ENCODE results near the gene TMEM154. TPM values are rescaled to one million over a fixed set of nuclear protein-coding genes. Genes with fewer than 3 reads are reported as not detected.
A peak's percentile ranks its signal among the peaks of the same experiment; 100 is the strongest.

The TMEM154 gene
- total RNA-seq, 4 donors from 2014 or later: 0.38 to 56.9 (median 2.5) TPM

DNA sequence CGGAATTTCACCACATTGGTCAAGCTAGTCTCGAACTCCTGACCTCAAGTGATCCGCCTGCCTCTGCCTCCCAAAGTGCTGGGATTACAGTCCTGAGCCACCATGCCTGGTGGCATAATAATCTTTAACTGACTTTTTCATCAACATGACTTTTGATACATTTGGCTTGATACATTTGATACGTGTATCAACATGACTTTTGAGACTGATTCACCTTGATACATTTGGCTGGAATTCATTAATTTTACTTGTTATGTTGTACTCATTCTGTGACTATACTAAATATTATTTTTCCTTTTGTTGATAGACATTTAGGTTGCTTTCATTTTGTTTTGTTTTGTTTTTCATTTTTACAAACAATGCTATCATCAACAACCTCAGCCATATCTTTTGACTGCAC, 6.3 kb downstream of the TMEM154 start:
- H3K36me3 ChIP-seq: no peaks in the 10 kb centered on the region
- no peak for DNase-seq
- H3K9me3 ChIP-seq: no peaks in the 10 kb centered on the region
- H3K27me3 ChIP-seq: no peaks in the 10 kb centered on the region
- peaks cover 0 to 6% (median 0%) of the 10 kb centered on the region in 4 donors for H3K4me1 ChIP-seq
- TF ChIP-seq, protein P1, sequence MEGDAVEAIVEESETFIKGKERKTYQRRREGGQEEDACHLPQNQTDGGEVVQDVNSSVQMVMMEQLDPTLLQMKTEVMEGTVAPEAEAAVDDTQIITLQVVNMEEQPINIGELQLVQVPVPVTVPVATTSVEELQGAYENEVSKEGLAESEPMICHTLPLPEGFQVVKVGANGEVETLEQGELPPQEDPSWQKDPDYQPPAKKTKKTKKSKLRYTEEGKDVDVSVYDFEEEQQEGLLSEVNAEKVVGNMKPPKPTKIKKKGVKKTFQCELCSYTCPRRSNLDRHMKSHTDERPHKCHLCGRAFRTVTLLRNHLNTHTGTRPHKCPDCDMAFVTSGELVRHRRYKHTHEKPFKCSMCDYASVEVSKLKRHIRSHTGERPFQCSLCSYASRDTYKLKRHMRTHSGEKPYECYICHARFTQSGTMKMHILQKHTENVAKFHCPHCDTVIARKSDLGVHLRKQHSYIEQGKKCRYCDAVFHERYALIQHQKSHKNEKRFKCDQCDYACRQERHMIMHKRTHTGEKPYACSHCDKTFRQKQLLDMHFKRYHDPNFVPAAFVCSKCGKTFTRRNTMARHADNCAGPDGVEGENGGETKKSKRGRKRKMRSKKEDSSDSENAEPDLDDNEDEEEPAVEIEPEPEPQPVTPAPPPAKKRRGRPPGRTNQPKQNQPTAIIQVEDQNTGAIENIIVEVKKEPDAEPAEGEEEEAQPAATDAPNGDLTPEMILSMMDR (IDR thresholded peaks at IDR 0.05): no peak
- no peak for TF ChIP-seq POLR2A (IDR thresholded peaks at IDR 0.05)
- H3K4me3 ChIP-seq: no peak overlapping the region
- no peak overlapping the region for H3K27ac ChIP-seq

DNA sequence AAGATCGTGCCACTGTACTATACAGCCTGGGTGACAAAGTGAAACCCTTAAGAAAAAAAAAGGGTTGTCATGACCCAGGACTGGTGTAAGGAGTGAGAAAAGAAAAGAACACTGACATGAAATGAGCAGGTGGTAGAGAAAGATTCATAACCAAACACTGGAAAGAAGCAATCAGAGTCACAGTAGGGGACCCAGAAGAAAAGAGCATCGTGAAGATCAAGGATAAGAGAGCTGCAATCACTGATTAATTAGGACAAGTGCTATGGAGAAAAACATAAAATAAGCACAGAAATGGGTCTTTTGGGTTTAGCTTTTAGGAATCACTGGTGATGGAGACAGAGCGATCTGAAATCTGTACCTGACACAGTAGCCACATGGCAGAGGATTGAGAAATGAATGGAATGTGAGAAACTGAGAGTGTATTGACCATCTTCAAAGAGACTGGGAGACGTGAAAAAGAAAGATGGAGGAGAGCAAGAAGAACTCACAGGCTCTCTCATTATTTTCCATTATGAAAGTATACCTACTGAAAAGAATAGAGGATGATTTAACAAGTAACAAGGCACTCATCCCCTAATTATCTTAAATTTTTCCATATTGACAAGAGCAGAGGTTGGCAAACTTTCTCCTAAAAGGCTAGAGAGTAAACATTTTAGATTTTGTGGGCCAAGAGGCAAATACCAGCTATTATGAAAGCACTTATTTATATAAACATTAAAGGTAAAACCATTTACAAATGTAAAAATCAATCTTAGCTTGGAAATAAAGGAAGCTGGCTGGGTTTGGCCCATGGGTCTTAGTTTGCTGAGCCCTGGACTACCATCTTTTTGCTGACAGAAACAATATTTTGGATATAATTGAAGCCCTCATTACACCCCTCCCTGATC, 7.3 kb downstream of the TMEM154 start:
- no peak for TF ChIP-seq POLR2A (IDR thresholded peaks at IDR 0.05)
- TF ChIP-seq, protein P1 (IDR thresholded peaks at IDR 0.05): no peak
- Histone ChIP-seq H3K9me3 (no peaks in the 10 kb centered on the region), H3K4me3 (no peak overlapping the region), H3K36me3 (no peaks in the 10 kb centered on the region), H3K27ac (no peak overlapping the region), H3K4me1 (peaks cover 0 to 6% (median 0%) of the 10 kb centered on the region in 4 donors), H3K27me3 (no peaks in the 10 kb centered on the region)
- DNase-seq: no peak

DNA sequence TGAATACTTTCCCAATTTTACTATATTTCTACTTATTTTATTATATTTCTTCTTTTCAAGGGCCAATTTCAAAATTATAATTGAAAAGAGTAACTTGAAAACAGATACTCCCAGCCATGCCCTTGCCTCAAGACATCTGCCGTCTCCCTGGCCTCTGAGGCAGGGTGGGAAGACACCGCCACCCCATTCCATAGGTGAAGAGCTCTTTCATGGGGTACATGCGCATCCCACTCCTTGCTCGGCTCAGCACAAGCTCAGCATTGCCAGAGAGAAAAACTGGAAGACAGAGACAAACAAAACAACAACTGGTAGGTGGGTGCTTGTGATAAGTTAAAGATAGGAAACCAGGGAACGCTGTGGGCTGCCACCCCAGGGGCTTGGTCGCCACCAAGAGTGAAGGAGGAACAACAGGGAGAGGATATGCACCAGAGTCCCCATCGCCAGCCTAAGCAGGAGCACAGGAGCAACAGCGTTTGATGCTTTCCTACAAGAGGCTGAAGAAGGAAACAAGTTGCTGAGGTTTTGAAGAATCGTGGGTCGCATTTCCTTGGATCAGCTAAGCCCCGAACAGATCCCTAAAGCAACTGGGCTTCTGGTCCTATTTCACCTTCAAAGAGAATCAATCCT, 11.3 kb downstream of the TMEM154 start:
- no peak overlapping the region for H3K4me3 ChIP-seq
- TF ChIP-seq POLR2A (IDR thresholded peaks at IDR 0.05): no peak
- TF ChIP-seq, protein P1 (IDR thresholded peaks at IDR 0.05): no peak

DNA sequence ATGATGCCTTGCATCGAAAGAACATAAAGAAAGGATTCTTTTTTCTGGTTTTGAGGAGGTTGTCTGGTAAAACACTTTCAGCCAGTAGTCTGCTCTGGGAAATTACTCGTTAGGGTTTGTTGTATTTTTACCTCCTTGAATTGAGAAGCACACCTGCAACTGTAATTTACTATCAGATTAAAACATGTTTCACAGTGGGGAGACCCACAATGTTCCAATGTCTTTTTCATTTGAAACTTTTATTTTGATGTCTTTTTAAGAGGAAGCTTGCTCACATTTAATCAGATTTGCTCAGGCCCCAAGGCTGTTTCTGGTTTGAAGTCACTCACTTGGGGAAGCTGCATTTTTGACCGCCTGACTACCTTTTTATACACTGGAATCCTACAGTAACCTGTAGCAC, 12.0 kb downstream of the TMEM154 start:
- Histone ChIP-seq H3K4me3 (no peak overlapping the region), H3K36me3 (no peaks in the 10 kb centered on the region), H3K27ac (peak overlapping the region in 1 of 4 donors; percentile 80), H3K27me3 (no peaks in the 10 kb centered on the region), H3K9me3 (no peaks in the 10 kb centered on the region), H3K4me1 (peaks cover 0 to 2% (median 0%) of the 10 kb centered on the region in 4 donors)
- no peak for DNase-seq
- TF ChIP-seq, protein P1 (IDR thresholded peaks at IDR 0.05): no peak
- no peak for TF ChIP-seq POLR2A (IDR thresholded peaks at IDR 0.05)

More for the DNA sequence above, 11.3 kb downstream of the TMEM154 start:
- Histone ChIP-seq H3K4me1 (no peaks in the 10 kb centered on the region), H3K9me3 (no peaks in the 10 kb centered on the region), H3K27me3 (no peaks in the 10 kb centered on the region), H3K36me3 (no peaks in the 10 kb centered on the region), H3K27ac (peak overlapping the region in 1 of 4 donors; percentile 80)
- no peak for DNase-seq

DNA sequence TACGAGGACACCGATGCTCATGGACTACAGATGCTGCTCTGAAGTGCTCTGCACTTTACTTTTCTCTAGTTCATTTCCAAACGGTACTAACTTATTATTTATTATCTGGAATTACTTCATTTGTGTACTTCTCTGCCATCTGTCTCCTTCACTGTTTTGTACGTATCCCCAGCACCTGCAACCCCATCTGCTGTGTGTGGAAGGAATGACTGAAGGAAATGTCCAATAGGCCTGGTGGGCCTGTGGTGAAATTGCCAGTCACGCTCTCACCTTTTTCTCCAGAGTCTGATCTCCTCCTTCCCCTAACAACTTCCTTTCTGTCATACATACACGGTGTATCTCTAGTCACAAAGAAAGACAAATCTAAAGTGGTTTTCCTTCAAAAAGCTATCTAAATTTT, 12.9 kb downstream of the TMEM154 start:
- no peak overlapping the region for H3K4me3 ChIP-seq
- TF ChIP-seq POLR2A (IDR thresholded peaks at IDR 0.05): no peak
- TF ChIP-seq, protein P1 (IDR thresholded peaks at IDR 0.05): no peak
- H3K4me1 ChIP-seq: peaks cover 0 to 7% (median 0%) of the 10 kb centered on the region in 4 donors
- no peaks in the 10 kb centered on the region for H3K27me3 ChIP-seq
- H3K9me3 ChIP-seq: no peaks in the 10 kb centered on the region
- DNase-seq: no peak
- H3K27ac ChIP-seq: peak overlapping the region in 2 of 4 donors; percentile 68 to 80
- no peaks in the 10 kb centered on the region for H3K36me3 ChIP-seq

All from Peyer's patch (tissue), 4 donors.